ENCODE measurements around the gene MYOM3. TPM values are rescaled to one million over a fixed set of nuclear protein-coding genes. Genes with fewer than 3 reads are reported as not detected.
A peak's percentile ranks its signal among the peaks of the same experiment; 100 is the strongest.

Gene MYOM3
- total and polyA plus RNA-seq, 8 donors: 0.06 to 0.52 (median 0.27) TPM; not detected in 1

GRCh38 chr1:24090736-24091135, 21.2 kb downstream of the MYOM3 start:
- Histone ChIP-seq H3K4me1 (no peaks in the 10 kb centered on the region), H3K4me3 (no peak overlapping the region), H3K27me3 (peaks cover 0 to 12% of the 10 kb centered on the region in 2 donors), H3K36me3 (no peaks in the 10 kb centered on the region), H3K9me3 (no peaks in the 10 kb centered on the region), H3K27ac (no peak overlapping the region)
- no peak for TF ChIP-seq CTCF (IDR thresholded peaks at IDR 0.05)
- DNase-seq (no peak), ATAC-seq (no peak)
- intact Hi-C loops (cut with DNase I): no loop called here

- Histone ChIP-seq H3K27ac (no peak overlapping the region), H3K4me1 (no peaks in the 10 kb centered on the region), H3K27me3 (peaks cover 0 to 9% of the 10 kb centered on the region in 2 donors), H3K36me3 (no peaks in the 10 kb centered on the region), H3K4me3 (no peak overlapping the region), H3K9me3 (no peaks in the 10 kb centered on the region)
- DNase-seq: peak in 2 of 4 donors; percentile 76 to 86
- TF ChIP-seq CTCF (IDR thresholded peaks at IDR 0.05): no peak
- intact Hi-C loops (cut with DNase I): no loop called here
- ATAC-seq: peak; percentile 93
Measured at GRCh38 chr1:24089743-24090555, 22.0 kb downstream of the MYOM3 start.

GRCh38 chr1:24089027-24089742, 22.8 kb downstream of the MYOM3 start:
- no peak overlapping the region for H3K27ac ChIP-seq
- TF ChIP-seq CTCF (IDR thresholded peaks at IDR 0.05): no peak
- ATAC-seq: no peak
- intact Hi-C loops (cut with DNase I): no loop called here
- H3K36me3 ChIP-seq: no peaks in the 10 kb centered on the region
- DNase-seq: no peak
- no peaks in the 10 kb centered on the region for H3K9me3 ChIP-seq
- H3K27me3 ChIP-seq: peaks cover 0 to 2% of the 10 kb centered on the region in 2 donors
- H3K4me1 ChIP-seq: no peaks in the 10 kb centered on the region
- H3K4me3 ChIP-seq: no peak overlapping the region

GRCh38 chr1:24086466-24086865, 25.5 kb downstream of the MYOM3 start:
- ATAC-seq: no peak

More at GRCh38 chr1:24086466-24086865, 25.5 kb downstream of the MYOM3 start:
- Histone ChIP-seq H3K9me3 (no peaks in the 10 kb centered on the region), H3K27me3 (no peaks in the 10 kb centered on the region), H3K27ac (no peak overlapping the region), H3K4me3 (no peak overlapping the region), H3K4me1 (no peaks in the 10 kb centered on the region), H3K36me3 (no peaks in the 10 kb centered on the region)
- no peak for TF ChIP-seq CTCF (IDR thresholded peaks at IDR 0.05)
- DNase-seq: peak in 1 of 4 donors; percentile 71
- intact Hi-C loops (cut with DNase I): no loop called here
